MG63 (cell line): ENCODE measurements around the gene COL9A3. TPM values are rescaled to one million over a fixed set of nuclear protein-coding genes. Genes with fewer than 3 reads are reported as not detected.
"Not testable (repeated sequence)": the region's sequence is repeated elsewhere in the genome, so short reads cannot be mapped to it uniquely, and the experiment has no call there.

ENCODE experiments used
- DNase-seq: peaks from one replicate; pipeline ENCODE4 v3.0.0-alpha.2; 2020
- H3K27me3 ChIP-seq: fragments of 250-450 bp; sonication (Bioruptor Pico); 2 replicates; pipeline ENCODE4 v1.5.1; 2020; ENCODE audit warnings: mild to moderate bottlenecking, moderate library complexity
- H3K36me3 ChIP-seq: fragments of 250-450 bp; sonication (Bioruptor Pico); 2 replicates; pipeline ENCODE4 v1.5.1; 2020; ENCODE audit warnings: mild to moderate bottlenecking, moderate library complexity
- H3K4me3 ChIP-seq: fragments of 250-450 bp; sonication (Bioruptor Pico); 2 replicates; pipeline ENCODE4 v1.5.1; 2020; ENCODE audit warnings: mild to moderate bottlenecking, moderate library complexity
- H3K9me3 ChIP-seq: fragments of 250-450 bp; sonication (Bioruptor Pico); 2 replicates; pipeline ENCODE4 v1.5.1; 2020; ENCODE audit warnings: mild to moderate bottlenecking, moderate library complexity
- total RNA-seq: library from RNA; depleted of rRNA; stranded (reverse); fragments of >200 nt; shearing (Covaris generic); gene quantifications from 2 replicates; pipeline ENCODE4 v1.2.3, GENCODE V29; 2014; ENCODE audit warnings: low replicate concordance

The COL9A3 gene
- total RNA-seq, 1 experiment from 2014 or later = 2.8 TPM

GRCh38 chr20:62848917-62849316 lies 32.1 kb downstream of the COL9A3 start:
- not testable (repeated sequence) for H3K27me3 ChIP-seq, H3K4me3 ChIP-seq, DNase-seq

GRCh38 chr20:62849431-62849830 lies 32.6 kb downstream of the COL9A3 start:
- no peak for DNase-seq
- no peak overlapping the region for H3K4me3 ChIP-seq
- peaks cover 77% of the 10 kb centered on the region for H3K36me3 ChIP-seq
- no peaks in the 10 kb centered on the region for H3K9me3 ChIP-seq
- no peaks in the 10 kb centered on the region for H3K27me3 ChIP-seq

More at GRCh38 chr20:62848917-62849316, 32.1 kb downstream of the COL9A3 start:
- H3K9me3 ChIP-seq = not testable (repeated sequence)
- peaks cover 76% of the 10 kb centered on the region for H3K36me3 ChIP-seq

GRCh38 chr20:62850333-62850974 lies 33.6 kb downstream of the COL9A3 start:
- Histone ChIP-seq H3K27me3 (no peaks in the 10 kb centered on the region), H3K36me3 (peaks cover 84% of the 10 kb centered on the region), H3K9me3 (no peaks in the 10 kb centered on the region), H3K4me3 (no peak overlapping the region)
- DNase-seq = no peak

- Histone ChIP-seq H3K27me3 (no peaks in the 10 kb centered on the region), H3K9me3 (no peaks in the 10 kb centered on the region), H3K4me3 (no peak overlapping the region), H3K36me3 (peaks cover 84% of the 10 kb centered on the region)
- no peak for DNase-seq
Measured at GRCh38 chr20:62852196-62852595, 35.3 kb downstream of the COL9A3 start.

GRCh38 chr20:62852841-62853240 lies 36.0 kb downstream of the COL9A3 start:
- no peaks in the 10 kb centered on the region for H3K27me3 ChIP-seq
- no peaks in the 10 kb centered on the region for H3K9me3 ChIP-seq
- peaks cover 84% of the 10 kb centered on the region for H3K36me3 ChIP-seq
- DNase-seq = no peak
- no peak overlapping the region for H3K4me3 ChIP-seq

- not testable (repeated sequence) for H3K27me3 ChIP-seq, H3K4me3 ChIP-seq, H3K9me3 ChIP-seq, DNase-seq
- H3K36me3 ChIP-seq = peaks cover 84% of the 10 kb centered on the region
Measured at GRCh38 chr20:62853304-62853703, 36.5 kb downstream of the COL9A3 start.

- DNase-seq = no peak
- Histone ChIP-seq H3K4me3 (no peak overlapping the region), H3K27me3 (no peaks in the 10 kb centered on the region), H3K9me3 (no peaks in the 10 kb centered on the region), H3K36me3 (peaks cover 85% of the 10 kb centered on the region)
Measured at GRCh38 chr20:62854121-62854520, 37.3 kb downstream of the COL9A3 start.

GRCh38 chr20:62855120-62855519 lies 38.3 kb downstream of the COL9A3 start:
- Histone ChIP-seq H3K4me3 (no peak overlapping the region), H3K27me3 (no peaks in the 10 kb centered on the region), H3K9me3 (no peaks in the 10 kb centered on the region), H3K36me3 (peaks cover 79% of the 10 kb centered on the region)
- DNase-seq = no peak

- no peaks in the 10 kb centered on the region for H3K27me3 ChIP-seq
- DNase-seq = no peak
- no peak overlapping the region for H3K4me3 ChIP-seq
- no peaks in the 10 kb centered on the region for H3K9me3 ChIP-seq
- H3K36me3 ChIP-seq = peaks cover 63% of the 10 kb centered on the region
Measured at GRCh38 chr20:62856931-62857619, 40.2 kb downstream of the COL9A3 start.

- H3K9me3 ChIP-seq = no peaks in the 10 kb centered on the region
- peaks cover 55% of the 10 kb centered on the region for H3K36me3 ChIP-seq
- H3K4me3 ChIP-seq = no peak overlapping the region
- no peak for DNase-seq
- no peaks in the 10 kb centered on the region for H3K27me3 ChIP-seq
Measured at GRCh38 chr20:62858058-62858830, 41.4 kb downstream of the COL9A3 start.

GRCh38 chr20:62859721-62860120 lies 42.9 kb downstream of the COL9A3 start:
- no peak for DNase-seq
- peak overlapping the region; percentile 63 for H3K4me3 ChIP-seq
- no peaks in the 10 kb centered on the region for H3K27me3 ChIP-seq

GRCh38 chr20:62860391-62860923 lies 43.6 kb downstream of the COL9A3 start:
- peaks cover 8% of the 10 kb centered on the region for H3K9me3 ChIP-seq
- DNase-seq = peak; percentile 31
- peaks cover 33% of the 10 kb centered on the region for H3K36me3 ChIP-seq
- peak overlapping the region; percentile 63 for H3K4me3 ChIP-seq
- H3K27me3 ChIP-seq = no peaks in the 10 kb centered on the region

More at GRCh38 chr20:62859721-62860120, 42.9 kb downstream of the COL9A3 start:
- H3K36me3 ChIP-seq = peaks cover 41% of the 10 kb centered on the region
- H3K9me3 ChIP-seq = peaks cover 8% of the 10 kb centered on the region

- Histone ChIP-seq H3K27me3 (no peaks in the 10 kb centered on the region), H3K9me3 (peaks cover 8% of the 10 kb centered on the region), H3K4me3 (peak overlapping the region; percentile 63), H3K36me3 (peaks cover 28% of the 10 kb centered on the region)
- peak; percentile 46 for DNase-seq
Measured at GRCh38 chr20:62860924-62861691, 44.3 kb downstream of the COL9A3 start.

GRCh38 chr20:62861726-62862336 lies 45.0 kb downstream of the COL9A3 start, which contains the start of gene TCFL5:
TSS of gene TCFL5 (minus strand) at chr20:62861822. CDS start at chr20:62861670, 152 bp downstream.
- Histone ChIP-seq H3K27me3 (no peaks in the 10 kb centered on the region), H3K9me3 (peaks cover 8% of the 10 kb centered on the region), H3K36me3 (peaks cover 23% of the 10 kb centered on the region), H3K4me3 (peak within 1 kb of the TSS; percentile 63)
- peak; percentile 81 for DNase-seq

- Histone ChIP-seq H3K9me3 (peaks cover 8% of the 10 kb centered on the region), H3K27me3 (no peaks in the 10 kb centered on the region), H3K36me3 (peaks cover 3% of the 10 kb centered on the region), H3K4me3 (no peak overlapping the region)
- no peak for DNase-seq
Measured at GRCh38 chr20:62864207-62864606, 47.4 kb downstream of the COL9A3 start.
